Stimulated activated CD4-positive, alpha-beta T cell treated with anti-CD3 and anti-CD28 coated beads, Interleukin-4, amount 100 ng/mL, for 4 hours (primary cell): ENCODE results near the gene KBTBD6.
"Not testable (repeated sequence)": the region's sequence is repeated elsewhere in the genome, so short reads cannot be mapped to it uniquely, and the experiment has no call there.

Experiments used
- DNase-seq, 2 experiments: peaks; one replicate each; pipeline ENCODE4 v3.0.0-alpha.2; 2020

The KBTBD6 gene

GRCh38 chr13:41133951-41134350 lies 1.3 kb upstream of the KBTBD6 start:
- no peak for DNase-seq

GRCh38 chr13:41131660-41132511 lies 716 bp downstream of the KBTBD6 start:
- not testable (repeated sequence) for DNase-seq

GRCh38 chr13:41131189-41131588 lies 1.4 kb downstream of the KBTBD6 start:
- DNase-seq, result not testable (repeated sequence)

GRCh38 chr13:41130356-41130755 lies 2.2 kb downstream of the KBTBD6 start:
- DNase-seq, result no peak

- no peak for DNase-seq
Observed at GRCh38 chr13:41127701-41128100, 4.9 kb downstream of the KBTBD6 start.

- DNase-seq, result no peak
Observed at GRCh38 chr13:41122838-41123237, 9.8 kb downstream of the KBTBD6 start.

GRCh38 chr13:41117869-41118268 lies 14.7 kb downstream of the KBTBD6 start:
- DNase-seq, result no peak

GRCh38 chr13:41111454-41111853 lies 21.1 kb downstream of the KBTBD6 start:
- DNase-seq, result no peak

GRCh38 chr13:41107584-41108014 lies 25.0 kb downstream of the KBTBD6 start:
- no peak for DNase-seq

GRCh38 chr13:41107104-41107571 lies 25.5 kb downstream of the KBTBD6 start:
- DNase-seq, result no peak

- no peak for DNase-seq
Observed at GRCh38 chr13:41099986-41100385, 32.6 kb downstream of the KBTBD6 start.

GRCh38 chr13:41098761-41099160 lies 33.8 kb downstream of the KBTBD6 start:
- no peak for DNase-seq

- DNase-seq, result not testable (repeated sequence)
Observed at GRCh38 chr13:41095681-41096080, 36.9 kb downstream of the KBTBD6 start.

GRCh38 chr13:41085961-41086585 lies 46.5 kb downstream of the KBTBD6 start:
- no peak for DNase-seq

GRCh38 chr13:41079725-41080124 lies 52.9 kb downstream of the KBTBD6 start:
- no peak for DNase-seq
